Activated T-helper 2 cell treated with anti-CD3 and anti-CD28 coated beads, Interferon-gamma antibody, Interleukin-2, Interleukin-4, amounts not matched to agents 10 μg/mL and 5 μg/mL and 100 μg/mL, durations not matched to agents 14 hours and 24 hours and 36 hours (primary cell): ENCODE data around the gene COASY. TPM values are rescaled to one million over a fixed set of nuclear protein-coding genes. Genes with fewer than 3 reads are reported as not detected.
"Not testable (repeated sequence)": the region's sequence is repeated elsewhere in the genome, so short reads cannot be mapped to it uniquely, and the experiment has no call there.

Source experiments
- DNase-seq: peaks from one replicate; pipeline ENCODE4 v3.0.0; 2021; ENCODE audit warnings: low spot score
- H3K27ac Mint-ChIP-seq: one replicate; pipeline ENCODE4 v1.8.0; 2021; ENCODE audit warnings: mixed read lengths
- H3K27me3 Mint-ChIP-seq: one replicate; pipeline ENCODE4 v1.8.0; 2021; ENCODE audit warnings: low read depth, mixed read lengths
- H3K36me3 Mint-ChIP-seq: one replicate; pipeline ENCODE4 v1.8.0; 2021; ENCODE audit warnings: low read depth, mixed read lengths
- H3K4me1 Mint-ChIP-seq: one replicate; pipeline ENCODE4 v1.8.0; 2021; ENCODE audit warnings: low read depth, mixed read lengths
- H3K4me3 Mint-ChIP-seq: one replicate; pipeline ENCODE4 v1.8.0; 2021; ENCODE audit warnings: low read depth, mild to moderate bottlenecking, moderate library complexity, mixed read lengths
- H3K9me3 Mint-ChIP-seq: one replicate; pipeline ENCODE4 v1.8.0; 2021; ENCODE audit warnings: mixed read lengths
- intact Hi-C: fragments of 100-400 bp; cut with micrococcal nuclease; formaldehyde crosslinking; loops from one replicate; pipeline ENCODE4 v1.15.1; 2023
- total RNA-seq: library from RNA; stranded (reverse); gene quantifications from 2 replicates; pipeline ENCODE4 v1.2.3, GENCODE V29; 2022

The COASY gene
- total RNA-seq, 1 donor from 2014 or later: 90.6 TPM

GRCh38 chr17:42536372-42537155, 25.4 kb upstream of the COASY start:
- Mint-ChIP-seq H3K9me3 (no peaks in the 10 kb centered on the region), H3K27me3 (peaks cover 8% of the 10 kb centered on the region), H3K36me3 (peaks cover 17% of the 10 kb centered on the region), H3K27ac (peak overlapping the region; percentile 70), H3K4me1 (peaks cover 28% of the 10 kb centered on the region), H3K4me3 (peak overlapping the region; percentile 88)
- intact Hi-C loops: no loop called here
- peak; percentile 74 for DNase-seq

- peaks cover 8% of the 10 kb centered on the region for H3K27me3 Mint-ChIP-seq
- H3K4me3 Mint-ChIP-seq: peak overlapping the region; percentile 88
- intact Hi-C loops: no loop called here
- DNase-seq: no peak
- no peaks in the 10 kb centered on the region for H3K9me3 Mint-ChIP-seq
- H3K4me1 Mint-ChIP-seq: peaks cover 25% of the 10 kb centered on the region
- H3K27ac Mint-ChIP-seq: peak overlapping the region; percentile 70
- H3K36me3 Mint-ChIP-seq: peaks cover 18% of the 10 kb centered on the region
These were observed 24.7 kb upstream of the COASY start for GRCh38 chr17:42537156-42537805.

GRCh38 chr17:42537826-42538451, 24.0 kb upstream of the COASY start:
- Mint-ChIP-seq H3K27me3 (peaks cover 8% of the 10 kb centered on the region), H3K27ac (peak overlapping the region; percentile 71), H3K9me3 (no peaks in the 10 kb centered on the region), H3K4me3 (peak overlapping the region; percentile 76), H3K36me3 (peaks cover 18% of the 10 kb centered on the region), H3K4me1 (peaks cover 25% of the 10 kb centered on the region)
- intact Hi-C loops: no loop called here
- DNase-seq: no peak

- H3K27me3 Mint-ChIP-seq: peaks cover 4% of the 10 kb centered on the region
- intact Hi-C loops: no loop called here
- no peak overlapping the region for H3K4me3 Mint-ChIP-seq
- H3K36me3 Mint-ChIP-seq: peaks cover 18% of the 10 kb centered on the region
- no peak for DNase-seq
- no peak overlapping the region for H3K27ac Mint-ChIP-seq
- H3K9me3 Mint-ChIP-seq: no peaks in the 10 kb centered on the region
- peaks cover 25% of the 10 kb centered on the region for H3K4me1 Mint-ChIP-seq
These were observed 23.5 kb upstream of the COASY start for GRCh38 chr17:42538482-42538881.

- H3K9me3 Mint-ChIP-seq, H3K27me3 Mint-ChIP-seq, H3K27ac Mint-ChIP-seq, intact Hi-C loops, DNase-seq, H3K4me3 Mint-ChIP-seq: not testable (repeated sequence)
- Mint-ChIP-seq H3K4me1 (peaks cover 21% of the 10 kb centered on the region), H3K36me3 (peaks cover 22% of the 10 kb centered on the region)
These were observed 21.4 kb upstream of the COASY start for GRCh38 chr17:42540558-42540957.

- H3K4me1 Mint-ChIP-seq: peaks cover 17% of the 10 kb centered on the region
- H3K27me3 Mint-ChIP-seq: no peaks in the 10 kb centered on the region
These were observed 20.7 kb upstream of the COASY start for GRCh38 chr17:42541041-42541833.

GRCh38 chr17:42543190-42544079, 18.5 kb upstream of the COASY start:
- DNase-seq: no peak
- H3K4me3 Mint-ChIP-seq: no peak overlapping the region
- H3K27ac Mint-ChIP-seq: no peak overlapping the region
- peaks cover 18% of the 10 kb centered on the region for H3K36me3 Mint-ChIP-seq
- peaks cover 11% of the 10 kb centered on the region for H3K4me1 Mint-ChIP-seq
- H3K27me3 Mint-ChIP-seq: no peaks in the 10 kb centered on the region
- H3K9me3 Mint-ChIP-seq: no peaks in the 10 kb centered on the region
- intact Hi-C loops: no loop called here

More at GRCh38 chr17:42541041-42541833, 20.7 kb upstream of the COASY start:
- H3K9me3 Mint-ChIP-seq: no peaks in the 10 kb centered on the region
- H3K4me3 Mint-ChIP-seq: no peak overlapping the region
- H3K36me3 Mint-ChIP-seq: peaks cover 22% of the 10 kb centered on the region
- no peak overlapping the region for H3K27ac Mint-ChIP-seq
- no peak for DNase-seq
- intact Hi-C loops: no loop called here

- Mint-ChIP-seq H3K27me3 (no peaks in the 10 kb centered on the region), H3K4me3 (no peak overlapping the region), H3K36me3 (peaks cover 13% of the 10 kb centered on the region), H3K9me3 (no peaks in the 10 kb centered on the region), H3K4me1 (peaks cover 18% of the 10 kb centered on the region), H3K27ac (no peak overlapping the region)
- no peak for DNase-seq
- intact Hi-C loops: no loop called here
These were observed 17.1 kb upstream of the COASY start for GRCh38 chr17:42544874-42545283.

- intact Hi-C loops, H3K27me3 Mint-ChIP-seq, DNase-seq, H3K9me3 Mint-ChIP-seq, H3K36me3 Mint-ChIP-seq, H3K27ac Mint-ChIP-seq, H3K4me3 Mint-ChIP-seq: not testable (repeated sequence)
- H3K4me1 Mint-ChIP-seq: peaks cover 16% of the 10 kb centered on the region
These were observed 16.0 kb upstream of the COASY start for GRCh38 chr17:42545755-42546505.

- Mint-ChIP-seq H3K27me3 (no peaks in the 10 kb centered on the region), H3K36me3 (peaks cover 3% of the 10 kb centered on the region), H3K27ac (no peak overlapping the region), H3K4me3 (no peak overlapping the region), H3K9me3 (no peaks in the 10 kb centered on the region), H3K4me1 (peaks cover 11% of the 10 kb centered on the region)
- intact Hi-C loops: no loop called here
- no peak for DNase-seq
These were observed 14.9 kb upstream of the COASY start for GRCh38 chr17:42547001-42547461.

GRCh38 chr17:42547698-42548069, 14.3 kb upstream of the COASY start:
- no peak for DNase-seq
- intact Hi-C loops: no loop called here
- Mint-ChIP-seq H3K27me3 (no peaks in the 10 kb centered on the region), H3K27ac (no peak overlapping the region), H3K36me3 (peaks cover 9% of the 10 kb centered on the region), H3K4me3 (no peak overlapping the region), H3K4me1 (peaks cover 11% of the 10 kb centered on the region), H3K9me3 (no peaks in the 10 kb centered on the region)
